ENCODE data around the gene EXOSC5.
"Not testable (repeated sequence)": the region's sequence is repeated elsewhere in the genome, so short reads cannot be mapped to it uniquely, and the experiment has no call there.

Gene EXOSC5

GRCh38 chr19:41426116-41426841, 29.1 kb upstream of the EXOSC5 start:
- no peak for DNase-seq

- no peak for DNase-seq
Measured at GRCh38 chr19:41425174-41426115, 28.3 kb upstream of the EXOSC5 start.

DNA sequence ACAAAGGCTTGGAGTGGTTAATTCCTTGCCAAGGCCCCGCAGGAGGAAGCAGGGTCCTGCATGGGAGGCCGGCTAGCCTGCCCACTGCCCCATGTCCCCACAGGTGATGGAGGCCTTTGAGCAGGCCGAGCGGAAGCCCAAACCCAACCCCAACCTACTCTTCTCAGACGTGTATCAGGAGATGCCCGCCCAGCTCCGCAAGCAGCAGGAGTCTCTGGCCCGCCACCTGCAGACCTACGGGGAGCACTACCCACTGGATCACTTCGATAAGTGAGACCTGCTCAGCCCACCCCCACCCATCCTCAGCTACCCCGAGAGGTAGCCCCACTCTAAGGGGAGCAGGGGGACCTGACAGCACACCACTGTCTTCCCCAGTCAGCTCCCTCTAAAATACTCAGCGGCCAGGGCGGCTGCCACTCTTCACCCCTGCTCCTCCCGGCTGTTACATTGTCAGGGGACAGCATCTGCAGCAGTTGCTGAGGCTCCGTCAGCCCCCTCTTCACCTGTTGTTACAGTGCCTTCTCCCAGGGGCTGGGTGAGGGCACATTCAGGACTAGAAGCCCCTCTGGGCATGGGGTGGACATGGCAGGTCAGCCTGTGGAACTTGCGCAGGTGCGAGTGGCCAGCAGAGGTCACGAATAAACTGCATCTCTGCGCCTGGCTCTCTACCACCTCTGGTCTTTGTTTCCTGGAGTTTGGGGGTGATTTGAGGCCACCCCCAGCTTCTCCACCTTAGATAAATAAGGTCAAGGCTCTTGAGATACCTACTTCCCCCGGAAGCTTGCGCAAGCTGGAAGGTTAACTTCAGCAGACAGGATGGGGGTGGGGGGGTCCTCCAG, 27.4 kb upstream of the EXOSC5 start:
- DNase-seq: no peak

DNA sequence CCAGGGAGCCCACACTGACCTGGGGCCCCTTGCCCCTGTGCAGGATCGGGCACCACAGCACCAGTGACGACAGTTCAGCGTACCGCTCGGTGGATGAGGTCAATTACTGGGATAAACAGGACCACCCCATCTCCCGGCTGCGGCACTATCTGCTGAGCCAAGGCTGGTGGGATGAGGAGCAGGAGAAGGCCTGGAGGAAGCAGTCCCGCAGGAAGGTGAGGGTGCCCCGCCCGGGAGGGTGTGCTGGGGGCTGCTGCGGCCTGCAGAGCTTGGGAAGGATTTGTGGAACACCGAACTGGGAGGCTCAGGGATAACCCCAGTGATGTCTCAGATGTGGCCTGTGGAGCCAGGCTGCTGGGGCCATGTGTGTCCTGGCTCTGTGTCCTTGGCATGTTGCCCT, 25.8 kb upstream of the EXOSC5 start:
- DNase-seq: no peak

- no peak for DNase-seq
Measured at GRCh38 chr19:41422456-41422855, 25.3 kb upstream of the EXOSC5 start.

- no peak for DNase-seq
Measured at GRCh38 chr19:41421973-41422372, 24.8 kb upstream of the EXOSC5 start.

DNA sequence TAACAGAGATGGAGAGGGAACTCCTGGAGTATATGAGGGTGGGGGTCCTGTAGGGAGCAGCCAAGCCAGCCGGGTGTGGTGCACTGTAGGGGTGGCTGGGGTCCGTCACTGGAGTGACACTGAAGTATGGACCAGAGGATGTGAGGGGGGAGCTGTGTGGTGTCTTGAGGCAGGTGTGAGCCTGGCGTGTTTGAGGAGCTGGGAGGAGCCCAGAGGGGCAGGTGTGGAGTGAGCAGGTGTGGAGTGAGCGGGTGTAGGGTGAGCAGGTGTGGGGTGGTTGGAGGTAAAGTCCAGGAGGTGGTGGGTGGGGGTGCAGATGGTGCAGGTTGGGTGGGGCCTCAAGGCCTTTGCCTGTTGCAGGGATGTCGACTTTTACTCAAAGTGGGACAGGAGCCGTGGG, 24.2 kb upstream of the EXOSC5 start:
- no peak for DNase-seq

DNA sequence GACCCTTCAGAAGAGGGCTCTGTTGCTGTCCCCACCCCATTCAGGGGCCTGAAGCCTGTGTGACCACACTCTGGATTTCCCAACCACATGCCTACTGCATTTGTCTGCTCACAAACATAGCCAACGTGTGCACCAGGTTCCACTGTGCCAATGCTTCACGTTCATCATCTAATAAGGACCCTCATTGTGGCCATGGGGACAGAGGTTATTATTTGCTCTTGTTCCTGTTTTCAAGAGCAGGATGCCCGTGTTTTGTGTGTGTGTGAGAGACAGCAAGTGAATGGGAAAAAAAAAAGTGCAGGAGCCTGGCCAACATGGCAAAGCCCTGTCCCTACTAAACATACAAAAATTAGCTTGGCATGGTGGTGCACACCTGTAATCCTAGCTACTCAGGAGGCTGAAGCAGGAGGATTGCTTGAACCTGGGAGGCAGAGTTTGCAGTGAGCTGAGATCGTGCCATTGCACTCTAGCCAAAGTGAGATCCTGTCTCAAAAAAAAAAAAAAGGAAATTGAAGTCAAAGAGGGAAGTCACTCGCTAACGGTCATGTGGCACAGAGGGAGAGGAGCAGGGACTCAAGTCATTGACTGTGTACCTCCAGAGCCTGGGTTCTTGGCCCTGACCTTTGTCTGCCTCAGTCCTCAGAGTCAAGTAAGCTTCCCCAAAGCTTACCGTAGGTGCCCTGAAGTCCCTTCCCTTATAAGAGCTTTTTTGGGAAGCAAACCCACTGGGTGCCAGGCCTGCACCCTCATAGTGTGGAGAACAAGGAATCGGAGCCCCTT, 23.1 kb upstream of the EXOSC5 start:
- DNase-seq: no peak

GRCh38 chr19:41416194-41416674, 19.1 kb upstream of the EXOSC5 start:
- DNase-seq: no peak

GRCh38 chr19:41415154-41415571, 18.0 kb upstream of the EXOSC5 start:
- no peak for DNase-seq

DNA sequence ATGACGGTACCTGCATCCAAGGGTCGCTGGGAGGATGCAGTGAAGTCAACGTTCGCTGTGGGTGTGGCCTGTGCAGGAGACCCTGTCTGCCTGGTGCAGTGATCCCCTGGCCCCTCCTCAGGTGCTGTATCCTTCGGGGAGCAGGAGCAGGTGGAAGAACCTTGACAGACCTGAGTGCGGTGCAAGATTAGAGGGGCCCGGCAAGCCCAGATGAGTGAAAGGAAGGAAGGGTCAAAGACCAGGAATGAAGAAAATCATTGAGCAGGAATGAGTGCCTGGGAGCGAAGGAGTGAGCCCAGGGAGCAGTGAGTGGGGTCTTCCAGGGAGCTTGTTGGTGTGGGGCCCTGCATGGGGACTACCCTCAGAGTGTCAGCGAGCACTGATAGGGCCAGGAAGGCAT, 17.3 kb upstream of the EXOSC5 start:
- DNase-seq: no peak

- no peak for DNase-seq
Measured at GRCh38 chr19:41413947-41414346, 16.8 kb upstream of the EXOSC5 start.

GRCh38 chr19:41412953-41413352, 15.8 kb upstream of the EXOSC5 start:
- no peak for DNase-seq

- no peak for DNase-seq
Measured at GRCh38 chr19:41411968-41412265, 14.8 kb upstream of the EXOSC5 start.

DNA sequence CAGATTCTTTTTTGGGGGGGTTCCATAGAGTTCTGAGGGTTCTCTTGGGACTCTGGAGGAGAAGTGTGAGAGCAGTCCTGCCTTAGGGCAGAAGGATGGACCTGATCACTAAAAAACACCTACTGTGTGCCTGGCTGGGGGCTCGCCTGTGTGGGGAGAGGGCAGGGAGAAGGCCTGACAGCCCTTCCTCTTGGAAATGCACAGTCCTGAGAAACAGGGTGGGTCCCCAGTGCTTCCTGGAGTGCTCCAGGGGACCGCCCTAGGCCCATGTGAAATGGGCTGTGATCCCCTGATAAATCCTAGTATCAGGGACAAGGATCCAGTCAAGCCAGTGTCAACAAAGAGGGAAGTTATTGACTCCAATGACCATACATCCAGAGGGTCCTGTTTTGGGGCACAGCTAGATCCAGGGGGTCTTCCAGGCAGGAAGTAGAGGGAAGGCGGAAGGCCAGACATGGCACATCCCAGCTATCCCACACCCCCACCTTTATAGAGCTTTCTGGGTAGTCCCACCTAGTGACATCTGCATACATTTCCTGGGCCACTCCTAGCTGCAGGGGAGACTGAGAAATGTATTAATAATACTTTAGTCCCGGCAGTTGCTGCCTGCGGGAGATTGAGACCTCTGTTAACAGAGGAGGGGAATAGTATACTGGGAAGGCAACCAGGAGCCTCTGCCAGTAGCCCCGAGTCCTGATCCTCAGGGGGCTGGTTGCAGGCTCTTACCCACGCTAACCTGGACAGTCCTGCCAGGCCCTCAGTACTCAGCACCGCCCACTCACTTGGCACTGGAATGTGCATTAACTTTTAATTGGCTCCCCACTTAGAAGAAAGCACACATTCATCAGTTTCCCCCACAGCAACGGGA, 14.2 kb upstream of the EXOSC5 start:
- DNase-seq: no peak

DNA sequence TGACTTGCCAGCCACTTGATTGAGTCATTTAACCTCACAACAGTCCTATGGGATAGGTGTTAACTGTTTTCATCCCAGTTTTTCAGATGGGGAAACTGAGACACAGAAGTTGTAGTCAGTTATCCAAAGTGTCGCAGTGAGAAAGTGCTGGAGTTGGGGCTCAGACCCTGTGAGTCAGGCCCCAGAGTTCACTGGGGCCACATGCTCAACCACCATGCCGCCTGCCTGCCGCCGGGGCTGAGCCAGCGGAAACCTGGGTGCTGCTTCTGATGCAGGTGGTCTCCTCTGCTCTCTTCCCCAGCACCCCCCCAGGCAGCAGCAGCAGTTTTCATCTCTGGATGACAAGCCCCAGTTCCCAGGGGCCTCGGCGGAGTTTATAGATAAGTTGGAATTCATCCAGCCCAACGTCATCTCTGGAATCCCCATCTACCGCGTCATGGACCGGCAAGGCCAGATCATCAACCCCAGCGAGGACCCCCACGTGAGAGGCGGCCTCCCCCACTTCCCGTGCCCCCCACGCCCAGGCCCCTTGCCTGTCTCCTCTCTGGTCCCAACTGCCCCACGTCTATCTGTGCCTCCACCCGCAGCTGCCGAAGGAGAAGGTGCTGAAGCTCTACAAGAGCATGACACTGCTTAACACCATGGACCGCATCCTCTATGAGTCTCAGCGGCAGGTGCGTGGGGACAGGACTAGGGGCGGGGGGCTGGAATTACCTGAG, 13.3 kb upstream of the EXOSC5 start:
- DNase-seq: no peak

DNA sequence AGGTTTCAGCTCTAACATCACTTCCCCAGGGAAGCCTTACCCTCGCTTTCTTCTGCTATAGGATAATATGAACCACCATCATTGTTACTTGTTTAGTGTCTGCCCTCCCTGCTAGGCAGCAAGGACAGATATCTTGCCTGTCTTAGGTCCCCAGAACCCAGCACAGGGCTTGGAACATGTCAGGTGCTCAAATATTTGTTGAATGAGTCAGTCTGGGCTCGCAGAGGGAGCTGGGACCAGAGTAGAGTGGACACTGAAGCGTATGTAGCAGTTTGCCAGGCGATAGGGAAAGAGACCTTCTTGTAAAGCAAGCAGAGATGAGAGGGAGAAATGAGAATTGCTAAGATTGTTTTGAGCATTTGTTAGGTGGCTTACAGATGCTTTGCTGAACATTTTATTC, 12.1 kb upstream of the EXOSC5 start:
- no peak for DNase-seq

GRCh38 chr19:41408846-41409245, 11.7 kb upstream of the EXOSC5 start:
- not testable (repeated sequence) for DNase-seq

DNA sequence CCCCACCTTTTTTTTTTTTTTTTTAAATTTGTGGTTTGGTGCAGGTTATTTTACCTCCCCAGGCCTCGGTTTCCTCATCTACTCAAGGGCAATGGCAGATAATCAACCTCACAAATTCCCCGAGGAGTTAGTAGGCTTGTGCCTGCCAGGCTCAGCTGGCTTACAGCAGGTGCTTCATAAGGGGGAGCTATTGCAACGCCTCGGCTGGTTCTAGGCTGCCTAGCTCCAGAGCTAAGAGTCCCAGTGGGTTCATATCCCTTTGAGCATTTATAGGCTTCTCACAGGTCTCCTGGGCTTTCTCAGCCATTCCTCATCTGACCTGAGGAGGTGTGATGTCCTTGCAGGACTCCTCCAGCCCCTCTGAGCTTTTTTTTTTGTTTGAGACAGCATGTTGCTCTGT, 11.1 kb upstream of the EXOSC5 start:
- no peak for DNase-seq

- no peak for DNase-seq
Measured at GRCh38 chr19:41407271-41407670, 10.1 kb upstream of the EXOSC5 start.

DNA sequence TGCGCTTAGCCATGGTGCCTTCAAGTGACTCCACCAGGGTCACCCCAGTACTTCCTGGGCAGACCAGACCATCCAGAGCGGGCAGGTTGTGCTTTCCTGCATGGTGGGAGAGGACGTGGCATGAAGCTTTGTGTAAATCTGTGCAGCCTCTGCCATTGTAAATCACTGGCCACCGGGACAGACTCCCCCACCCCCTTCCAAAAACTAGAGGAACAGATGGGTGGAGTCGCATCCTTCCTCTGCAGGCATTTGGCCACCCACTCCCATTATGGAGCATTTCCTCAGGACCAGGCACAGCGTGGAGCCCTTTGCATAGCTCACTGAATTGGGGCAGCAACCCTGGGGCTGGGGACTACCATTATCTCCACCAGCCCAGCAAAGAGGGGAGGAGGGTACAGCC, 8.6 kb upstream of the EXOSC5 start:
- DNase-seq: no peak

All from activated naive CD4-positive, alpha-beta T cell (primary cell).